Right ventricle myocardium inferior (tissue), 1 donor: Measurements from ENCODE around the gene FBLN7. TPM values are rescaled to one million over a fixed set of nuclear protein-coding genes. Genes with fewer than 3 reads are reported as not detected.
"Not testable (repeated sequence)": the region's sequence is repeated elsewhere in the genome, so short reads cannot be mapped to it uniquely, and the experiment has no call there.

Source experiments
- ATAC-seq: fragments of 200-7000 bp; cut with Tn5 transposase; one replicate; pipeline ENCODE4 v1.9.1; 2020; ENCODE audit warnings: mild to moderate bottlenecking, moderate library complexity
- DNase-seq: peaks from one replicate; pipeline ENCODE4 v3.0.0; 2021; ENCODE audit errors: missing footprints
- intact Hi-C: fragments of 100-400 bp; cut with DNase I; formaldehyde crosslinking; loops from one replicate; pipeline ENCODE4 v1.11.0; 2022
- total RNA-seq: library from RNA; stranded (reverse); fragmentation: NEBNext Ultra II Directional; extraction: Animal tissue kit (Norgen Biotek cat#: 25700); gene quantifications from one replicate; pipeline ENCODE4 v1.2.1, GENCODE V29; 2021
- donor health status: DM: no; HTN: yes; CAD: no; lungs with severe emphysema.

FBLN7 gene
- total RNA-seq, 1 donor from 2014 or later = 0.54 TPM

DNA sequence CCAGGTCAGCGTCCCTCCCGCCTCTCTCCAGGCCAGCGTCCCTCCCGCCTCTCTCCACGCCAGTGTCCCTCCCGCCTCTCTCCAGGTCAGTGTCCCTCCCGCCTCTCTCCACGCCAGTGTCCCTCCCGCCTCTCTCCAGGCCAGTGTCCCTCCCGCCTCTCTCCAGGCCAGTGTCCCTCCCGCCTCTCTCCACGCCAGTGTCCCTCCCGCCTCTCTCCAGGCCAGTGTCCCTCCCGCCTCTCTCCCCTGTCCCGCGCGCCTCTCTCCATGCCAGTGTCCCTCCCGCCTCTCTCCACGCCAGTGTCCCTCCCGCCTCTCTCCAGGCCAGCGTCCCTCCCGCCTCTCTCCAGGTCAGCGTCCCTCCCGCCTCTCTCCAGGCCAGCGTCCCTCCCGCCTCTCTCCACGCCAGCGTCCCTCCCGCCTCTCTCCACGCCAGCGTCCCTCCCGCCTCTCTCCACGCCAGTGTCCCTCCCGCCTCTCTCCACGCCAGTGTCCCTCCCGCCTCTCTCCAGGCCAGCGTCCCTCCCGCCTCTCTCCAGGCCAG lies 1.5 kb downstream of the FBLN7 start:
- DNase-seq, ATAC-seq, intact Hi-C loops: not testable (repeated sequence)

DNA sequence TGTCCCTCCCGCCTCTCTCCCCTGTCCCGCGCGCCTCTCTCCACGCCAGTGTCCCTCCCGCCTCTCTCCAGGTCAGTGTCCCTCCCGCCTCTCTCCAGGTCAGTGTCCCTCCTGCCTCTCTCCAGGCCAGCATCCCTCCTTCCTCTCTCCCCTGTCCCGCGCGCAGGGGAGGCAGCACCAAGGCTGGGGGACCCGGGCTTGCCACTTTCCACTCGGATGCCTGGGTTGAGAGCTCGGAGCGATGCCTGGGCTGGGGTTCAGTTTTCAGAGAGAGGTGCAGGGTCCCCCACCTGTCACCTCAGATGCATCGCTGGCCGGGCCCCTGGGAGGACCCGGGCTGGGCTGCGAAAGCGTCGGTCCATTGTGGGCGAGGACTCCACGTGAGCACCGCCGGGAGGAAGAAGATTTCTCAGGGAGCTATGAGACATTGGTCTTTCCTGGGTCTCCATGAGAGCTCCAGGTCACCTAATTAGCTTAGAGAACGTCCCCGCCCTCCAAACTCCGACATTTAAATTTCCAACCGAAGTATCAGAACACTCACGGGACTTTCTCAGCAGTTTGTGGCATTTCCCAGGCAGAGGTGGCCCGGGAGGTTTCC lies 2.1 kb downstream of the FBLN7 start:
- intact Hi-C loops = no loop called here
- DNase-seq (peak; percentile 64), ATAC-seq (no peak)

DNA sequence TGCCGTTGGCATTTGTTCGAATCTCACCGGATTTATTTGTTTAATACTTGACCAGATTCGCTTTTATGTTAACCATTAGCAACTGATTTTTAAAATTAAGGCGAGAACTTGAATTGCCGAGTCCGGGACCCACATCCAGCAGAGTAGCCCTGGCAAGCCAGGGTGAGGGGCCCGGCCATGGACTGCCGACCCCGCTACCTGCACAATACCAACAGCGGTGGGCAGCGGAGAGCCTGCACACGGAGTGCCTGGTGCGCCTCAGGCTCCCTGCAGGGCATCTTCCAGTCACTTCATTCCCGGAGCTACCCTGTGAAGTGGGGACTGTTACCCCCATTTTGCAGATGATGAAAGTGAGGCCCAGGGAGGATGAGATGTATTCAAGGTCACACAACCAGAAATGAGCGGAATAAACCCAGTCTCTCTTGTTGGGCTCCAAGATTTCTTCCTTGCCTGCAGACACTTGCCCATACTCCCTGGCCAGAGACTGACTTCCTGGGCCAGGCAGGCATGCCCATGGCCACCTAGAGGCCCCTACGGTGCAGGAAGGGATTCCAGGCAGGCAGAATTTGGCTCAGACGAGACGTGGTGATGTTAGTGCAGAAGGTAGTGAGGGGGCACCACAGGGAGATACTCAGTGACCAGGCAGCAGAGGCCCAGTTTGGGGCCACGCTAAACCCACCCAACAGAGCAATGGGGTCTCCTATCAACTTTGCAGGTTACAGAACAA lies 2.9 kb downstream of the FBLN7 start:
- peak; percentile 63 for DNase-seq
- intact Hi-C loops = no loop called here
- no peak for ATAC-seq

DNA sequence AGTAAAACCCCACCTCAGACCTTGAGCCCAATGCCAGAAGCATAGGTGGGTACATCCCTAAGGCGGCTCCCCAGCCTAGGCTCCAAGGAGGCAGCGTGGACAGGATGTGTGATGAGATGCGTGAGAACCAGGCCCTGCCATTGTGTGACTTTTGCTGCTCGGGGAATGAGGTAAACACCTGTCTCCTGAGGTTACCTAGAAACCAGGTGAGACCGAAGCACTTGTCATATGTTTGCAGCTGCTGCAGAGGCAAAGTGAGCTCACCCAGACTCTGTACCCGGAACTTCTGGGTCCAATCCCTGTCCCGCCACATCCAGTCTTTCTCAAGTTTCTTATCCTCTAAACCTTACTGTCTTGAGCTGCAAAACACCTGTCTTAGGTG lies 3.4 kb downstream of the FBLN7 start:
- ATAC-seq (no peak), DNase-seq (no peak)
- intact Hi-C loops = no loop called here

DNA sequence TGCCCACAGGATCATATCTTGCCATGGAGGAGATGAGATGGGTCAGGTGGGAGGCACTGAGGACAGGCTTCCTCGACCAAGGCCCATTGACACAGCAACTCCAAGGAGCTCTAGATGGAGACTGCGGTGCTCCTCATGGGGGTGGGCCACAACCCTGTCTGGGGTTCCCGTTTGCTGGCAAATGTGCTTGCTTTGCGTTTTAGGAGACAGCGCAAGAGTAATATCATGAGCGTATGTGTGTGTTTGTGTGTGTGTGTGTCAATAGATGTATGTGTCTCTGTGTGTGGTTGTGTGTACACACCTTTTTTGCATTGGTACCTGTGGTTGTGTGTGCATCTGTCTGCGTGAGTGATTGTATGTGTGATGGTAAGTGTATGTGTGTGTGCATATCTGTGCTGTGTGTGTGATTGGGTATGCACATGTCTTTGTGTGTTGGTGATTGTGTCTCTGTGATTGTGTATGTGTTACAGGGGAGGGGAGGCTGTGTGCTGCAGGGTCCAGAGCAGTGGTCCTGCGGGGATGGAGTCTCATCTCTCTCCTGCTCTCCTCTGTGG lies 4.4 kb downstream of the FBLN7 start:
- DNase-seq = no peak
- ATAC-seq = no peak
- intact Hi-C loops = no loop called here

DNA sequence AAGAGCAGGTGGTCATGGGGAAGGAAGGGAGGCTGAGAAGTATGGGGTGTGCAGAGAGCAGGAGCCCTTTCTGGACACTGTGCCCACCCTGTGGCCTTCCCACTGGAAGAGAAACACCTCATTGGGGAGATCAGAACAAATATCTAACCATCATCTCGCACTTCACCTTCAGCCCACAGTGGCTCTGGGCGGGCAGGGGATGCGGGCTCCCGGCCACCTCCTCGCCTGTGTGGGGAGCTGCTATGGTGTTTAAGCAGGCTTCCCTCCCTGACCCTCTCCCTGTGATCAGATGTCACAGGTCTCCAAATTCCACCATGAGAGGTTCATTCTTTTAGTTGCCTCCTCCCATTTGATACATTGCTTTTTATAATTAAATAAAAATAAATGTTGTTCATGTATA lies 5.0 kb downstream of the FBLN7 start:
- DNase-seq (no peak), ATAC-seq (no peak)
- intact Hi-C loops = no loop called here

DNA sequence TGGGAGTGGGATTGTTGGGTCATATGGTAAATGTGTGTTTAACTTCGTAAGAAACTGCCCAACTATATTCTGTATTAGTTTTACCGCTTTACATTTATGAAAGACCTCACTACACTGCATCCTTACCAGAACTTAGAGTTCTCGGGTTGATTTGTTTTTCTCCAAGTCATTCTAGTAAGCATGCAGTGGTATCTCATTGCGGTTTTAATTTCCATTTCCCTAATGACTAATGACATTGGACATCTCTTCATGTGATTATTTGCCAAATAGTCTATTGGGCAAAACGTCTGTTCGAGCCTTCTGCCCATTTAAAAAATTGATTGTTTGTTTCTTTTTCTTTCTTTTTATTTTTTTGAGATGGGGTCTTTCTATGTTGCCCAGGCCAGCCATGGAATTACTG lies 6.8 kb downstream of the FBLN7 start:
- no peak for ATAC-seq
- intact Hi-C loops = no loop called here
- no peak for DNase-seq

DNA sequence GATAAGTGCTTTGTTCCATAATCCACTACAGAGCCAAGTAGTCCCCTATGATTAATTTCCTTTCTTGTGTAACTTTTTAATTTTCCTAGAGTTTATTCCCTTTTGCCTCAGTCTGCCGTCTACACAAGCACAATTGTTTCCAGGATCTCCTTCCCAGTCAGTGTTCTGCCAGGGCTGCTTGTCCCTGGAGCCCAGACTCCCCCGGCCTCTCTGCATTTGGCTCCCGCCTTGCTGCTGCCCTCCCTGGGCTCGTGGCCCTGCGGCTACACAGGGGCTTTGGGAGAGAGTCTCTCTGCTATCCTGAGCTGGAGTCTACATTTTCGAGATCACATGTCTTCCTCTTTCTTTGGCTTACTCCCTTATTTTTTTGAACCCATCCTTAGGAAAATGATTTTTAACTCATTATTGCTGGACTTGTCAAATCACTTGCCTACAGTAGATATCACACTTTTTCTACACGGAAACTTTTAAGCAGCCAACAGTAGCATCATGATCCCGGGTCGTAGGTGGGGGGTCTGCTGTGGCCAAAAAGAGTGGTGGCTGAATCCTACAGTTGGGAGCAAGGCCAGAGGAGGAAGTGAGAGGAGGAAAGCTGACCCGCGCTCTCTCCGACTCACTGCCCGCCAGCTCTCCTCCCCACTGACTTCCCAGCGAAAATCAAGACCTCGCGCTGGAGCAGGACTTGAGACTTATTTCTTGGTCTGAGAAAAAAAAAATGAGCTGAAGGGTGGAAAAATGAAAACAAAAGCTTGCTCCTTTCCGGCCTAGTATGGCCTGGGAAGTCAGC lies 9.4 kb downstream of the FBLN7 start:
- intact Hi-C loops = no loop called here
- DNase-seq (no peak), ATAC-seq (peak; percentile 64)

DNA sequence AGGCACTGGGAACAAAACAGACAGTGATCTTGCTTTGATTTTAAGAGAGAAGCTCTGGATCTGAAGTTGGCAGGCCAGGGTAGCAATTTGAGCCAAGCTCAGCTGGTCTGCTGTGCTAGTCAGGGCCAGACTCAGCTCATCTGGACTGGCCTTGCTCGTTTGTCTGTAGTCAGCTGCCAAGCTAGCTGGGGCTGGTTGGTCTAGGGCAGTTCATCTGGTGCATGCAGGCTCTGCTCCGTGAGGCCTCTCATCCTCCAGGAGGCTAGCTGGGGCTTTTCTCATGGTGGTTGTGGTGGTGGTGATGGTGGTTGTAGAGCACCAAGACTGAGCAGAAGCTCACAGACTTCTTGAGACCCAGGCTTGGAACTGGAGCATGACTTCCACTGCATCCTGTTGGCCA lies 10.3 kb downstream of the FBLN7 start:
- intact Hi-C loops = no loop called here
- no peak for ATAC-seq
- peak; percentile 67 for DNase-seq

DNA sequence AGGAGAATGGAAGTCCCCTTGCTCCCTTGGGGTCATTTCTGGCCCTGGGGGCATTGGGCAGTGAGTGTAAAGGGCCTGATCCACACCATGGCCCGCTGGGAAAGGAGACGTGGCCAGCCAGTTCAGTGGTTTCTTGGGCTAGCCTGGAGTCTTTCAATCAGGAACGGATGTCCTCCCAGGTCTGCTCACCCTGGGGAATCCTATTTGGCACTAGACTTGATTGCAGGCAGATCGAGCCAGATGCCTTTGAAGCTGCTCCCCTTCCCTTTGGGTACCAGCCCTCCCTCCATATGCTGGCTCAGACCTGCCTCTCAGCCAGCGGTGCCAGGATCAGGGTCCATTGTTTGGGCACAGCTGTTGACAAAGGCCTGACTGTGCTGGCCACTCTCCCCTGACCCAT lies 11.0 kb downstream of the FBLN7 start:
- intact Hi-C loops = no loop called here
- ATAC-seq (no peak), DNase-seq (no peak)

DNA sequence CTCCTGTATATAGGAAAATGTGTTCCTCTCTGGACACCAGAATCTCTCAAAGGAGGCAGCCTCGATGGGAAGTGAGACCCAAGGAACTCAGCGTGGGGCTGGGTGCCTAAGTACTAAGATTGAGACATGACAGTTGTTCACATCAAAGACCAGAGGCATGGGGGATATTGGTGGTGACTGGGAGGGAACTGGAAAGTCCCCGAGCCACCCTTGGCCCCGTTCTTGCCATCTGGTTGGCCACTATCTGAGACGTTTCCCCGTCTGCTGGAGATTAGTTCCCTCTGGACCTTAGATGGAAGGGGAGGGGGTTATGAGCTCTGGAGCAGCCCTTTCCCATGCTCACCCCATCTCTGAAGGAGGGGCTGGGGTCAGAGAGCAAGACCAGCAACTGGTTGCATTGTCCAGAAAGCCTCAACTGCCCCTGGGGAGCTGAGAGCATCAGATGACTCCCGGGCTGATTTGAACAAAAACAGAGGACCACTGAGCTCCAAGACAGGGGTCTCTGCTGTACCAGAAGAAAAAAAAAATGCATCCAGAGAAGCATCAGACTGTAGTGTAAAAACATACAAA lies 11.8 kb downstream of the FBLN7 start:
- DNase-seq = no peak
- intact Hi-C loops = no loop called here

DNA sequence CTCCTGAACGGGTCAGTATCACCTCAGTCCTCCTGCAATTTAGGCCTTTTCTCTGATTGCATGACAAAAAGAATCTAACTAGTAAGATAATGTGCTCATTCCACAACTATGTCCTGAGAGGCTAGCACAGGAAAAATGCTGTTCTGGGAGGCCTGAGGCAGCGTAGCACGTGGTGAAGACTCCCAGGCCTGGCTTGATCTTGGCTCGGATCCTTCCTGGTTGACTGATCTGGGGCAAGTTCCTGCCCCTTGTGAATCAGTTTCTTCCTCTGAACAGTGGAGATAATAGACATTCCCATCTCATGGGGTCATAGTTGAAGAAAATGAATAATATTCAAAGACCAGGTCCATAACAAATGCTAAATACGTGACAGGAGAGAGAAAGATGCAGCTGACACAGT lies 12.3 kb downstream of the FBLN7 start:
- intact Hi-C loops = no loop called here
- ATAC-seq = peak; percentile 65
- DNase-seq = no peak

More for the DNA sequence above, 11.8 kb downstream of the FBLN7 start:
- ATAC-seq = no peak

DNA sequence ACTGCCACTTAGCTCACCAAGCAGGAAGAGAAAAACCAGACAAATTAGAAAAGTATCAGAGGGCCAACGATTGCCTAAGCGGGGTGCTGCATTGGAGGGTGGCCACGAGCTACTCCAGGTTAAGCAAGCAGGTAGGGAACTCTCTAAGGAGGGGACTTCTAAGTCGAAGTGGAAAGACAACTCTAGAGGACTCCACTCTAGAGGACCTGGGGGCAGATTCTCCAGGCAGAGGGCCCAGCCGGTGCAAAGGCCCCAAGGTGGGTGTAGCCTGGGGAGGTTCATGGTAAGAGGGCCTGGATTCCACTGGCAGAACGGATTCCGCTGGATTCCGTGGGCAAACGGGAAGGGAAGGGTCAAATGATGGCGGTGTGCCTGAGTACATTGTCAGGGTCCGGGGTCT lies 12.7 kb downstream of the FBLN7 start:
- no peak for DNase-seq
- intact Hi-C loops = no loop called here
- ATAC-seq = peak; percentile 9

DNA sequence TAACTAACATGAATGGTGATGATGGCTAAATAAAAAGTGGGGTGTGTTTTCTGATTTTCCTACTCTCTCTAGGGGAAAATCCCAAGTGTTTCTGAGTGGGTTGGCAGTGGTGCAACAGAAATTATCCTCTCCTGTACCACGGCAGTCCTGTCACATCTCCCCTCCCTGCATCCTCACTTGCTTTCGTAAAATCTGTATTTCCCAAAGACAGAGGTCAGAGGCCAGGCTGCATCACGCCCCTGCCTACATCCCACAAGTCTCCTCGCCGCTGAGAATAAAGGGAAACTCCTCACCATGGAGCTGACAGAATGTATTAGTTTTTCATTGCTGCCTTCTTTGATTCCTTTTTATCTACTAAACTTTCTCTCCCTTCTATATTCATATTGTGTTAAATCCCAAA lies 13.1 kb downstream of the FBLN7 start:
- intact Hi-C loops = no loop called here
- ATAC-seq = no peak
- DNase-seq = no peak

DNA sequence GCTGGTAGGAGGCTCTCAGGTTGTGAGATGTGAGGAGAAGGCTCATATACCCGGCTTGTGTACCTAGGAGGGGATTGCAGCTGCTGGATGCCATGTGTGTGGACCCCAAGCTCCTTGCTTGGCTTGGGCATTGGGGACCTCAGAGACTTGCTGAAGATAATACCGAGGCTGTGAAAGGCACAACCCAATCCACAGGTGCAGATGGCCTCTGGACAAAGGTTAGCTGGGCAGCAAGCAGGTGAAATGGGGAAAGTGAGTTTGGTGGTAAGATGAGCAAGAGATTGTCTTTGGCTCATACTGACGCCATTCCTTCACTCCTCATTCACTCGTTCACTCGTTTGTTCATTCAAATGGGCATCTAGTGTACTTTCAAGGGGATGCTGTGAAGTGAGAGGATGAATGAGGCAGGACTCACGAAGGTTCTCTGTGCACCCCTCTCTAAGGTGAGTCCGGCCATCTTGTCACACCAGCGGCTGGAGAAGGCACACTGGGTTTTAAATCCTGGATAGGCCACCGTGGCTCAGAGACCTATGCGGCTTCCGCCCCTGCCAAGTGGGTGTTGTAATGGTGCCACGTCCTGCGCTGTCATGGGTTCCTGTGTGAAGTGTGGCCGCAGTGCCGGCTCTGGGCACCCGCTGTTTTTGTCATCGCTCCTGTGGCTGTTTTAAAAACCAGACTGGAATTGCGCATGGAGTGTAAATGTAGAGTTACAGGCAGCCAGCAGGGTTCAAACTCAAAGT lies 13.7 kb downstream of the FBLN7 start:
- ATAC-seq = no peak
- DNase-seq = no peak
- intact Hi-C loops = no loop called here

DNA sequence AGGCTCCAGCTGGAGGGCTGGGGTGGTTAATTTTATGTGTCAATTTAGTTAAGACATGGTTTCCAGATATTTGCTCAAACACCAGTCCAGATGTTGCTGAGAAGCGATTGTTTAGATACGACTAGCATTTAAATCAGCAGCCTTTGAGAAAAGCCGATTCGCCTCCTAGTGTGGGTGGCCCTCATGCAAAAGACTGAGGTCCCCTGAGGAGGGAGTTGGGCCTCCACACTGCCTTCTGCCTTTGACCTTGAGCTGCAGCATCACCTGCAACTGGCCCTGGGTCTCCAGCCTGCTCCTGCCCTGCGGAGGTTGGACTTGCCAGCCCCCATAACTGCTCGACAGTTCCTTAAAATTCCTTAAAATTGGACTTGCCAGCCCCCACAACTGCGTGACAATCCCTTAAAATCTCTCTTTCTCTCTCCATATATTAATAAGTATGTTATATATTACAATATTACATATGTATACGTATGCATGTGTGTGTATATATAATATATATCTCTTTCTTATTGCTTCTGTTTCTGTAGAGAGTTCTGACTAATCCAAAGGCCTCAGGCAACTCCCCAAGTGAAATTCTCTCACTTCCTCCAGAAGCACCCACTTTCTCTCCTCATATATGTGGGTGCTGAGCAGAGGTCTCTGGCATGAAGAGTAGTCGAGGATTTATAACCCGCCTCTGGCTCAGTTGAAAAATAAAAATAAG lies 14.4 kb downstream of the FBLN7 start:
- ATAC-seq (no peak), DNase-seq (no peak)
- intact Hi-C loops = no loop called here

DNA sequence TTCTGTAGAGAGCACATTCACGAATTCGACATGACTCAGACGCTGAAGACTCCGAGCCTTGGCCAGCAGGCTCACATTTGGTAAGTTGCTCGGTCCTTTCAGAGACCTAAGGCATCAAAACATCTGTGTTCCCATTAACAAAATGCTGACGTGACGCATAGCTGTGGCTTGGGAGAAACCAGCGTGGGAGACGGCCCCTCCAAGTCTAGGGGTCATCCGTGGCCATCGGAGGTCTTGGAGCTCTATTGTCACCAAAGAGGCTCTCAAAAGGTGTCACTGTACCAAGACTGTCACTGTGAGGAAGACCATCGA lies 14.9 kb downstream of the FBLN7 start:
- no peak for ATAC-seq
- DNase-seq = no peak
- intact Hi-C loops = no loop called here

DNA sequence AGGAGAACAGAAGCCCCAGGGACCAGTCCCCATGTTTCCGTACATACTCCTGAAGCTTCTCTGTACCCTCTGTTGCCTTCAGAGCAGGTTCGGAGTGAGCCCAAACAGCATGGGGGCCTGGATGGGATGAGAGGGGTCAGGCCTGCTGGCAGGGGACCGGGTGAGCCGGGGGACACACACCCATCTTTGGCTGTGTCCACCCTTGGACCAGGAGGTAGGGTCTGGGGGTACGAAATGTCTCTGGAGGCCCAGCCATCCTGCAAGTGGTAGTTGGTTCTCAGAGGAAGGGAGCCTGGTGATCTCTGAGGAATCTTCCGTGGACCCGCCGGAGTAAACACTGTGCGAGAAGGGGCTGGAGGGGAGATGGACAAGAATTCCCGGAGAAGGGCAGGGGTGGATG lies 15.3 kb downstream of the FBLN7 start:
- no peak for ATAC-seq

More for the DNA sequence above, 15.3 kb downstream of the FBLN7 start:
- intact Hi-C loops = no loop called here
- DNase-seq = no peak
